Measurements from ENCODE around the gene ZSWIM1.
"Not testable (repeated sequence)": the region's sequence is repeated elsewhere in the genome, so short reads cannot be mapped to it uniquely, and the experiment has no call there.

Gene ZSWIM1

DNA sequence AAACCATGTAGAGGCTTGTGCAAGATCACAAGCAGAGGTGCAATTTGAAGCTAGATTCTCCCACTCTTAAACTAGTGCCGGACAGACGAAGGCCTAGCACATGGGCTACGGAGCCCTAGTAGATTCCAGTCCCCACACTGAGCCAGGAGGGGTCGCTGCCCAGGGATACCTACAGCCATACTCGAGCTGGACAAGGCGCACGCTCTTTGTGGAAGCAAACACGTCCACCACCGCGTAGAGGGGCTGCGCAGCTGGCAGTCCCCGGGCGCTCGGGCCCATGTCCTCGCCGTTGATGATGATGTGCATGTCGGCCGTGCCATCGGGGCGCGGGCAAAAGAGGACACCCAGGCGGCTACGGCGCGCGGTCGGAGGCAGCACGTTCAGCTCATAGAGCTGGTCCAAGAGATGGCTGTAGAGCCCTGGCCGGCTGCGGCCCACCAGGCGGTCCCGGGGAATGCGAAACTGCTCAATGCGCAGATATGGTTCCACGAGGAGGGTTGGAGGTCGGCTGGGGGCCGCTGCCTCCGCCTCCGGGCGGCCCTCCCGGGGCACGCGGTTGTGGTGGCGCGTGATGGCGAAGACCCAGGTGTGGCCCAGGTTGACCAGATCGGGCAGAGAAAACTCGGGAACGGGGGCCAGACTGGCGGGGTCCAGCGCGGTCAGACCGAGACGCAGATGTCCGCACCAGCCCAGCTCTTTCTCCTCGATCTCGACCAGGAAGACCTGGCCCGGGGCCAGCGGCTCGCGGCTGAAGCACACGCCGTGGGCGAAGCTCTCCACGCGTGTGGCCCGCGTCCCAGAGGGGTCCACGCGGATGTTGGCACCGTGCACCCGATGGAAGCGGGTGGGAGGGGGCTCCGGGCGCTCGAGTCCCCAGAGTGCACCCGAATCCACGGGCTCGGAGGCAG lies 9.3 kb downstream of the ZSWIM1 start:
- DNase-seq = peak; percentile 51

DNA sequence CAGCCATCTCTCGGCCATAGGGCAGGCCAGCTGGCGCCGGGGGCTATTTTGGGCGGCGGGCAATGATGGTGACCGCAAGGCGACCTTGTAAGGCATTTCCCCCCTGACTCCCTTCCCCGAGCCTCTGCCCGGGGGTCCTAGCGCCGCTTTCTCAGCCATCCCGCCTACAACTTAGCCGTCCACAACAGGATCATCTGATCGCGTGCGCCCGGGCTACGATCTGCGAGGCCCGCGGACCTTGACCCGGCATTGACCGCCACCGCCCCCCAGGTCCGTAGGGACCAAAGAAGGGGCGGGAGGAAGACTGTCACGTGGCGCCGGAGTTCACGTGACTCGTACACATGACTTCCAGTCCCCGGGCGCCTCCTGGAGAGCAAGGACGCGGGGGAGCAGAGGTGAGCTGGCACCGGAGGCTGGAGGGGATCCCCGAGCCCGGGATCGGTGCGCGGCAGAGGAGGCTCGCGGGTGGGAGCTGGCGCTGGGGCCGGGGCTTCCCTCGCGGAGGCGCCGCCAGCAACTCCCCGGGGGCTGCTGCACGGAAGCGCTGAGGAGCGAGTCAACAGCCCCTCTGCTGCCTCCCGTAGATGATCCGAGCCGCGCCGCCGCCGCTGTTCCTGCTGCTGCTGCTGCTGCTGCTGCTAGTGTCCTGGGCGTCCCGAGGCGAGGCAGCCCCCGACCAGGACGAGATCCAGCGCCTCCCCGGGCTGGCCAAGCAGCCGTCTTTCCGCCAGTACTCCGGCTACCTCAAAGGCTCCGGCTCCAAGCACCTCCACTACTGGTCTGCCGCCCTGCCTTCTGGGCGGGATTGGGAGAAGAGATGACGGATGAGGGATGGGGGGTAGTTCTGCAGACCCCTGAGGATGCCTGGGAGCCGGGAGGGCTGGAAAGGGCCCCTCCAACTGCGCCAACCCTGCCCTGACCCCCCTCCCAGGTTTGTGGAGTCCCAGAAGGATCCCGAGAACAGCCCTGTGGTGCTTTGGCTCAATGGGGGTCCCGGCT lies 10.3 kb downstream of the ZSWIM1 start, which contains the start of the genes CTSA and NEURL2:
Gene CTSA (plus strand): TSS at position 351 of the 999 bp plus-strand sequence. CDS start 234 bp downstream, at position 585.
Gene NEURL2 (minus strand): TSS at position 224 of the 999 bp plus-strand sequence. CDS start 217 bp downstream, at position 7.
- peak; percentile 60 for DNase-seq

DNA sequence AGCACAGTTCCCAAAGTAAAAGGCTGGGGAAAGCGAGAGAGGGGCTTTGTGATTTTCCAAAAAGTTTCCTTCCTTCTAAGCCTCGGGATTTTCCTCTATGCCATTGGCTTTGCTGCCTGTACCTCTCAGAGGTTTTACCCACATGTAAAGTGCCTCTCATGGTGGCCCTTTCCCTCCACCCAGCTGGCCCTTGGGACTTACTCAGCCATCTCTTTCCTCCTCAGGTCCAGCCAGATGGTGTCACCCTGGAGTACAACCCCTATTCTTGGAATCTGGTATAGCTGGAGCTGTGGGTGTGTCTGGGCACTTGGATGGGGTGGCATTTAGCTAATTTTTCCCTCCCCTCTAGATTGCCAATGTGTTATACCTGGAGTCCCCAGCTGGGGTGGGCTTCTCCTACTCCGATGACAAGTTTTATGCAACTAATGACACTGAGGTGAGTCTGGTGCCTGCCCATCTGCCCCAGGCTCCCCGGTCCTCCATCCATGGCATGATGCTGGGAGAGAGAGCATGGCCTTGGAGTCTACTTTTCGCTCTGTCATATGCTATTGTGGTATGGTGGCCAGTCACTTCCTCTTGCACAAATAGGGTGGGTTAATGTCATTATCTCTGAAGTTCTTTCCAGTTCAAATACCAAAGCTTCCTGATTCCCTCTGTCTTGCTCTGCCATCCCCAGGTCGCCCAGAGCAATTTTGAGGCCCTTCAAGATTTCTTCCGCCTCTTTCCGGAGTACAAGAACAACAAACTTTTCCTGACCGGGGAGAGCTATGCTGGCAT lies 11.2 kb downstream of the ZSWIM1 start:
- DNase-seq = no peak

DNA sequence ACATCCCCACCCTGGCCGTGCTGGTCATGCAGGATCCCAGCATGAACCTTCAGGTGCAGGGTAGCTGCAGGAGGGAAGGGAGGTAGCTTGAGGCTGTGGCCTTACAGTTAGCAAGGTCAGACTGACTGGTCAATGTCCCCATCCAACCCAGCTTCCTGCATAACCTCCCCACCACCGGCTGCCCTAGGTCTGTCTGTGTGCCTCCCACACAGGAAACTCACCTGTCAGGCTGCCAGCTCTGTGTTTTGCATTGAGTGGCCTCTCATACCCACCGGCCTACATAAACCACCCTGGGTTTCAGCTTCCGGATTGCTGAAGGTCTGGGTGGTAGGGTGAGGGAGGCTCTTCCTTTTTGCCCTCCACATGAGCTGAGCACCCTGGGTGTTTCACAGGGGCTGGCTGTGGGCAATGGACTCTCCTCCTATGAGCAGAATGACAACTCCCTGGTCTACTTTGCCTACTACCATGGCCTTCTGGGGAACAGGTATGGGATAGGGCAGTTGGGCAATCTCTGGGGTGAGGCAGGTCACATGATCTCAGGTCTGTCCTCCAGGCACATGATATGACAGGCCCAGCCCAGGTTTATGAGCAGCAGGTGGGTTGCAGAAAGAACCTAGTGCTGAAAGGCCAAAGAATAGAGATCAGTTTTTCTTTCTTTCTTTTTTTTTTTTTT lies 11.9 kb downstream of the ZSWIM1 start:
- DNase-seq = no peak

DNA sequence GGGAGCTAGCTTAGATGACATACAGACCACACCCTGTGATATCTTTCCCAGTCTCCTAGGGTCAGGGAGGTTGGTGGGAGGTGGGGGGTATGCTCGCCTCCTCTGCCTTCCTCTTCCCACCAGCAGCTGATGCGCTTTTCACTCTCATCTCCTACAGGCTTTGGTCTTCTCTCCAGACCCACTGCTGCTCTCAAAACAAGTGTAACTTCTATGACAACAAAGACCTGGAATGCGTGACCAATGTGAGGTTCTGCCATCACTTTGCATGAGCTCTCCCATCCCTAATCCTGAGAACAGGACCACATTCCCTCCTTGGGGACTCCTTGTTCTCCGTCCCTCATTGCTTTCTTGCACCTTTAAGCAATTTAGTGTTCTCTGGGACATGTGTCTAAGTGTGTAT lies 12.8 kb downstream of the ZSWIM1 start:
- no peak for DNase-seq

DNA sequence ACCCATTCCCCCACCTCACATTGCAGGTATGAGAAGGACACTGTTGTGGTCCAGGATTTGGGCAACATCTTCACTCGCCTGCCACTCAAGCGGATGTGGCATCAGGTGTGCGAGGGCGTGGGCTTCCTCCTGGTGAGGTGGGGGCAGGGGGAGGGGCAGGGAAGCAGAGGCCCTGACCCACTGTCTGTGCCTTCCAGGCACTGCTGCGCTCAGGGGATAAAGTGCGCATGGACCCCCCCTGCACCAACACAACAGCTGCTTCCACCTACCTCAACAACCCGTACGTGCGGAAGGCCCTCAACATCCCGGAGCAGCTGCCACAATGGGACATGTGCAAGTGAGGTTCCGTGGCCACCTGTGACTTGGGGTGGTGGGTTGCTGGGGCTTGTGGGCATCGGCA lies 13.8 kb downstream of the ZSWIM1 start:
- DNase-seq = no peak

DNA sequence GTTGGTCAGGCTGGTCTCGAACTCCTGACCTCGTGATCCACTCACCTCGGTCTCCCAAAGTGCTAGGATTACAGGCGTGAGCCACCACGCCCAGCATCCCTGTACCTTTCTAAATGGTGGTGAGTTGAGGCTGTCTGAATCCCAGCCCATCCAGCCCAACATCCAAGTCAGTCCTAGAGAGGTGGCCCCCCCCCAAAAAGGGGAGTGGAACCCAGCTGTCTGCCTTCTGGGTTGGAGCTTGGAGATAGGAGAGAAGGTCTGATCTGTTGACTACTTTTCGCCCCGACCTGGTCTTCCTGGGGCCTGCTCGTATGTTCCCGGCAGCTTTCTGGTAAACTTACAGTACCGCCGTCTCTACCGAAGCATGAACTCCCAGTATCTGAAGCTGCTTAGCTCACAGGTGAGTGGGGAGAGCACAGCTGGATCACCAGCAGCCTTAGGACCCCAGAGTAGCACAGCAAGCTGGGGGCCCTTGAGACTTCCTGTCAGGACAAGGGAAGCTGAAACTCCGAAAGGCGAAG lies 15.7 kb downstream of the ZSWIM1 start:
- no peak for DNase-seq

DNA sequence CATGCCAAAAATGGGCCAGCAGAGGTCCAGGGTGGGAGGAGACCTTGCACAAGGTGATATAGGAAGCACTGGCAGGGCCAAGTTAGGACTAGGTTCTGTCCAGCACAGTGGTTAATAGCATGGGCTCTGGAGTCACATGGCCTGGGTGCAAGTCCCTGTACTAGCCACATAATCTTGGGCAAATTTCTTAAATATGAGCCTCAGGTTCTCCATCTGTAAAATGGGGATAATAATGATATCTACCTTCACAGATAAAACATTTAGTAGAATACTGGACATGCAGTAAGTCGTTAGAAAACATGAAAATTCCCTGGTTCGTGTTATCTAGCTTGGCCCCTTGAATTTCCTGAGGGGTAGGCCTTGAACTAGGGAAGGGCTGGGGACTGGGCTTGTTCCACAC lies 16.3 kb downstream of the ZSWIM1 start:
- DNase-seq = no peak

DNA sequence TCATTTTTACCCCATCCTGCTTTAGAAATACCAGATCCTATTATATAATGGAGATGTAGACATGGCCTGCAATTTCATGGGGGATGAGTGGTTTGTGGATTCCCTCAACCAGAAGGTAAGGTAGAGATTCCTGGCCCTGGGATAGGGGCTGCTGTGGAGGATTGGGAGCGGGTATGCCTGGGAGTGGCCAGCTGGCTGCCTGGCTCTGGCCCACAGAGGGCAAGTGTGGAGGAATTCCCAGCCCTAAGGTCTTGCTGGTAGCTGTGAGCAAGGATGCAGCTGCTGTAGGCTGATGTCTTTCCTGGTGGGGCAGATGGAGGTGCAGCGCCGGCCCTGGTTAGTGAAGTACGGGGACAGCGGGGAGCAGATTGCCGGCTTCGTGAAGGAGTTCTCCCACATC lies 16.7 kb downstream of the ZSWIM1 start:
- DNase-seq = no peak

DNA sequence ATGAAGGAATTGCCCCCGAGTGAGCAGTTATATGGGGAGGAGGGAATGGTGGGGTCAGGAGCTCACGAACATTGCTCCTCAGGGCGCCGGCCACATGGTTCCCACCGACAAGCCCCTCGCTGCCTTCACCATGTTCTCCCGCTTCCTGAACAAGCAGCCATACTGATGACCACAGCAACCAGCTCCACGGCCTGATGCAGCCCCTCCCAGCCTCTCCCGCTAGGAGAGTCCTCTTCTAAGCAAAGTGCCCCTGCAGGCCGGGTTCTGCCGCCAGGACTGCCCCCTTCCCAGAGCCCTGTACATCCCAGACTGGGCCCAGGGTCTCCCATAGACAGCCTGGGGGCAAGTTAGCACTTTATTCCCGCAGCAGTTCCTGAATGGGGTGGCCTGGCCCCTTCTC lies 17.3 kb downstream of the ZSWIM1 start:
- DNase-seq = no peak

DNA sequence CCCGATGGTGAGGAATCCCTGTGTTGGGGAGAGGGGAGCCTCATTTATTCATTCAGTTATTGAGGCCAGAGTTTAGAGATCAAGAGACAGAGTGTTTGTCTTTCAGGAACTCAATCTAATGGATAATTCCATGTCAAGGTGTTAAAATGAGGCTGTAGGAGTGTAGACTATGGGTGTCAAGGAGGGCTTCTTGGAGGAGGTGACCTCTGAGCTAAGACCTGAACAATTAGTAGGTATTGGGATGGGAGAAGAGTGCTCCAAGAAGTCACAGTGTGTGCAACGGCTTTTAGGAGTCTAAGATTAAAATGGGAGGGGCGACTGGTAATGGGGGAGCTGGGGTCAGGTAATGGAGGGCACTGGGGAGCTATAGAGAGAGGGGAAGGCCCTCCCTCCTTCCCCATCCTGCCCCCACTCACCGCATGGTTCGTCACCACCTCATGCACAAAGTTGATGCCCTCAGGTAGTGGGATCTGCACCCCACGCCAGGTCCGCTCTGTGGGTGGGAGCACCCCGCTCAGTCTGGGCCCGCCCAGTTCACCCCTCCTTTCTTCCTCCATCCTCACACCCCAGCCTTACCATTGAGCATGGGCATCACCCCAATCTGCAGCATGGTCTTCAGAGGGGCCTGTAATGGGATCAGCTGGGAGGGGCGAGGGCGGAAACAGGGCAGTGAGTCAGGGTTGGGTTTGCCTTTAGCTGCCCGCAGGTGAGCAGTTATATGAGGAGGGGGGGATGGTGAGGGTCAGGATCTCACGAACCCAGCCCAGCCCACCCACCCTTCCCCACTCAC lies 18.2 kb downstream of the ZSWIM1 start:
- DNase-seq = no peak

DNA sequence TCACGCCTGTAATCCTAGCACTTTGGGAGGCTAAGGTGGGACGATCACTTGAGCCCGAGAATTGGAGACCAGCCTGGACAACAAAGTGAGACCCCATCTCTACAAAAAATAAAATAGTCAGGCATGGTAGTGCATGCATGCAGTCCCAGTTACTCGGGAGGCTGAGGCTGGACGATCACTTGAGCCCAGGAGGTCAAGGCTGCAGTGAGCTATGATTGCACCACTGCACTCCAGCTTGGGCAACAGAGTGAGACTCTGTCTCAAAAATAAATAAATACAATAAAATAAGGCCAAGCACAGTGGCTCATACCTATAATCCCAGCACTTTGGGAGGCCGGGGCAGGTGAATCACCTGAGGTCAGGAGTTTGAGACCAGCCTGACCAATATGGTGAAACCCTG lies 20.3 kb downstream of the ZSWIM1 start:
- DNase-seq = not testable (repeated sequence)

DNA sequence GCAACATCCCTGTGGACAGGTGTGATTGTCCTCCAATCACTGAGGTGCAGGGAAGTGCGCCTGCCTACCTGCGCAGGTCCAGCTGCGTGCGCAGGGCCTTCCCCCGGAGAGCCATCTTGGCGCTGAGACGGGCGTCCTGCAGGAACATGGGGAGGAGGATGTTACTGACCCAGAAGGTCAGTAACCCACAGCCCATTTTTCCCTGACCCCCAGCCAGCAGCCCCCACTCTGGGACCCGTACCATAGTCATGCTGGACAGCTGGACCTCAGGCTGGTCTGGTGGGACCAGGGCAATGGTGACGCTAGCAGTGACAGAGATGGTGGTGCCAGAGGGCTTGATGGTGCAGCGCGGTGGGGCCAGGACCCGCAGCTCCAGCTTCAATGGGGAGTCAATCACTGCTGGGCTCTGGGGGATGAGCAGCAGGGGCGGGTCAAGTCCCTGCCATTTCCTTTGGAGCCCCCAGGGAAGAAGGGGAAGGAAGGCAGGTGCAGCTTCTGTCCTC lies 21.2 kb downstream of the ZSWIM1 start:
- no peak for DNase-seq

DNA sequence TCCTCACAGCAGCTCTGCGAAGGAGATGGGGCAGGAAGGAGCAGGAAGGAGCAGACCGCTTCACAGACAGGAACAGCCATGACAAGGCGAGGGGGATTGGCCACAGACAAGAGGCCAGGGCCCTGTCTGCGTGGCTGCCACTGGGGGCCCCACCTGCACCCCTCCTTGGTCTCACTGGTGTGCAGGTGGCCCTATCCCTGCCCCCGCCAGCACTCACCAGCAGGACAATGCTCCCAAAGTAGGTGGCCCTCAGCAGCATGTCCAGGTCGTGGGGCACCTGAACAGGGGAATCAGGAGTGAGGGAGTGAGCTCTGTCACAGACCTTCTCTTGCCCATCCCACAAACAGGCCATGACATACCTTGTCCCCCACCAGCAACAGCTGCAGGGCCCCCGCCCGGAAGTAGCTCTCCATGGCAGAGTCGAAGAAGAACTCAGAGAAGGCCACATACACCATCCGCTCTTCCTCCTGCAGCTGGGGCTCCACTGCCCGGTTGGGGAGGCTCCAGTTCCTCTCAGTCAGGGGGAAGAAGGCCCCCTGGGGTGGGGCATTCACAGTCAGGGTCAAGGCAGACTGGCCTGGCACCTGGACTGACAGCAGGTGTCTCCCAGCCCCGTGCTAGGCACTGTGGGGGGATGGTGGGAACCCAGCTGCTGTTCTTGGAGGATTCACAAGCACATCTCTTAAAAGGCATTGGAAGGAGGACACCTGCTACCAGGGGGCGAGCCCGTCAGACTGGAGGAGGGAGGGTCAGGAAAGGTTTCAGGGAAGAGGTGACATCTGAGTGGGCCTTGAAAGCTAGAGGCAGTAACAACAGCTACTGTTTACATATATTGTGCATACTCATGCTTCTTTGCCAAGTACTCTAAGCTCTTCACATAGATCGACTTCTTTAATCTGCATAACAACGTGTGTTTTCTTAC lies 23.8 kb downstream of the ZSWIM1 start:
- DNase-seq = no peak

DNA sequence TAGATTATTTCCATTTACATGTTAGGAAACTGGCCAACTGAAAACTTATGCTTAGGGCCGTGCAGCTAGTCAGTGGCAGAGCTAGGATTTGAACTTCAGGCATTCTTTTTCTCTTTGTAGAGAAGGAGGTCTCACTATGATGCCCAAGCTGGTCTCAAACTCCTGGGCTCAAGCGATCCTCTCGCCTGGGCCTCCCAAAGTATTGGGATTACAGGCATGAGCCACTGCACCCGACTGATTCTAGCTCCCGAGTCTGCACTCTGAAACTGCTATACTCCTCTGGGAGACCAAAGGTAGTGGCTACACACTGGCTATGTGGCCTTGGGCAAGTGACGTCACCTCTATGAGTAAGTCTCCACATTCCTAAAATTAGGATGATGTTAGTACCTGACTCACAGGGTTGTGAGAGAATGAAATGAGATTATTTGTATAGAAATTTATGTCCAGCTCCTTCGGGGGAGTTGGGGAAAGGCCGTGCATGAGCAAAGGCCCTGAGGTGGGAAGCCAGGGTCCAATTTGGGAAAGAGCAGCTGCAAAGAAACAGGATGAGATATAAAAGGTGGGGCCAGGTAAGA lies 24.6 kb downstream of the ZSWIM1 start:
- no peak for DNase-seq

DNA sequence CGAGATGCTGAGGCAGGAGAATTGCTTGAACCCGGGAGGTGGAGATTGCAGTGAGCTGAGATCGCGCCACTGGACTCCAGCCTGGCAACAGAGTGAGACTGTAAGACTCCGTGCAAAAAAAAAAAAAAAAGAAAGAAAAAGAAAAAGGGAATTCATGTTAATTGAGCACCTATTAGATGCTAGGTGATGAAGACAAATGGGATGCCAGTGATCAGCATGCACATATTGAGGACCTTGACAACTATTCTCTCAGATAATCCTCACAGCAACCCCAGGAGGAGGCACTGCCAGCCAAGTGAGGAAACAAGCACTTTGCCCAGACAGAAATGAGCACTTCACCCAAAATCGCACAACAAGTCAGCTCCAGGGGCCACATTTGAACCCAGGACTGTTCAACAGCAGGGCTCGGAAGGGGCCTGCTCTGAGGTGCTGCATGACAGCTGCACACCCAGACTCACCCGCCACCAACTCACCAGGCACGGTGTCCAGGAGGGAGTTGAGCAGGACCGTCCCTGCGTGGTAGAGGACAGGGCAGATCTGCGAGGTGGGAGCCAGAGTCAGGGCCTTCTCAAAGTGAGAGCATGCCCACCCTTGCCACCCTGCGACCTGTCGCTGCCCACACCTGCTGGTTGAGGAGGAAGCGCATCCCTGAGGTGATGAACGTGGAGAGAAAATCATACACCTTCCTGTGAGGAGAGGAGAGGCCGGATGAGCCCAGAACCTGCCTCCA lies 26.4 kb downstream of the ZSWIM1 start:
- no peak for DNase-seq

DNA sequence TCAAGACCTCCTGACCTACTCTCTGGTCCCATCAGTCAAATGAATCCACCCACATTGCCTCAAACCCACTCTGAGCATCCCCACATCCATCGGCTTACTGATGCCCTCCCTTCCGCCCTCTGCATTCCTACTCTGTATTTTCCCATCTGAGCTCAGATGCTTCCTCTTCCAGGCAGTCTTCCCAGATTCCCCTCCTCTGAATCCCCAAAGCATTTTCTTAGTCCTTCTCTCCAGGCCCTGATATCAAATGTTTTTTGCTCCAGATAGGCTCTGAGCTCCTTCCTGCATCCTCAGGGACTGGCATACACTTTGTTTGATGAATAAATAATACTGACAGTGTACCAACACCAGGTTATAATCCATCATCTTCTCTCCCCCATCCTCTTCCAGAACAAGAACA lies 27.1 kb downstream of the ZSWIM1 start:
- no peak for DNase-seq

DNA sequence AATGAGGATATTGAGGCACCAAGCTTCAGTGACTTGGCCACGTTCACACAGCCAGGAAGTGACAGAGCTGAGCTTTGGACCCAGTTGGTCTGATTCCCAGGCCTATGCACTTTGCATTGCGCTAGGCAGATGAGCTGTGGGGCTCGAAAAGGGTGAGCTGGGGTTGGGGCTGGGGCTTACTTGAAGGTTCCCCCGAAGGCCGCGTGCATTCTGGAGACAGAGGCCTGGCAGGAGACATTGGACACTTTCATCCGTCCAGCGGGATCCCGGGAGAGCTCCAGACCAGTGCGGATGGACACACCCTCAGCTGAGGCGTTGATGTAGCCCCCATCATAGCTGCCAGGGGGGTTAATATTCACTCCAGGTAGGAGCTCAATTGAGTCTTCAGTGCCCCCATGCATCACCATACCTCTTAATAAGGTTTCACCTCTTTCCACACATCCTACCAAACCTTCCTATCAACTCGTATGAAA lies 28.3 kb downstream of the ZSWIM1 start:
- no peak for DNase-seq
